Cerebellar cortex (tissue), 1 donor: Measurements from ENCODE around the gene IL16.
A peak's percentile ranks its signal among the peaks of the same experiment; 100 is the strongest.

ENCODE experiments used
- DNase-seq: peaks from one replicate; pipeline ENCODE4 v3.0.0-alpha.2; 2015; ENCODE audit warnings: low spot score

The IL16 gene

DNA sequence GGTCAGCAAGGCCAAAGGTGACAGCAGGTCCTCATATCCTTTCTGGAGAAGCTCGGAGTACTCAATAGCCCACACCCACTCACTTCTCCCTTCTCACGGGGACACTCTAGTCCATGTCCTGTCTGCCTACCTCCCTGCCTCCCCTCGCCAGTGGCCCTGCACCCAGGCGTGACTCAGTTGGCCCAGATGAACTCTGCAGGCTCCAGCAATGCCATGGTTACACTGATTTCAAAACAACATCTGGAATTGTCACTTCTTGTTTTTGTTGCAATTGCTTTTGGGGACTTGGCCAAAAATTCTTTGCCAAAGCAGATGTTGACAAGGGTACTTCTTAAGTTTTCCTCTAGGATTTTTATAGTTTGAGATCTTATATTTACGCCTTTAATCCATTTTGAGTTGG lies 13.0 kb downstream of the IL16 start:
- DNase-seq = no peak

DNA sequence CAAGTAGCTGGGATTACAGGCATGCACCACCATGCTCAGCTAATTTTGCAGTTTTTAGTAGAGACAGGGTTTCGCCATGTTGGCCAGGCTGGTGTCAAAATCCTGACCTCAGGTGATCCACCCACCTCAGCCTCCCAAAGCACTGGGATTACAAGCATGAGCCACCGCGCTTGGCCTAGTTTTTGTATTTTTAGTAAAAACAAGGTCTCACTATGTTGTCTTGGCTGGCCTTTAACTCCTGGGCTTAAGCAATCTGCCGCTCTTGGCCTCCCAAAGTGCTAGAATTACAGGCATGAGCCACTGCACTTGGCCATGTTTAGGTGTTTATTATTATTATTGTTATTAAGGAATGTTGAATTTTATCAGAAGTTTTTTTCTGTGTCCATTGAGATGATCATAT lies 14.7 kb downstream of the IL16 start:
- DNase-seq = peak; percentile 96

DNA sequence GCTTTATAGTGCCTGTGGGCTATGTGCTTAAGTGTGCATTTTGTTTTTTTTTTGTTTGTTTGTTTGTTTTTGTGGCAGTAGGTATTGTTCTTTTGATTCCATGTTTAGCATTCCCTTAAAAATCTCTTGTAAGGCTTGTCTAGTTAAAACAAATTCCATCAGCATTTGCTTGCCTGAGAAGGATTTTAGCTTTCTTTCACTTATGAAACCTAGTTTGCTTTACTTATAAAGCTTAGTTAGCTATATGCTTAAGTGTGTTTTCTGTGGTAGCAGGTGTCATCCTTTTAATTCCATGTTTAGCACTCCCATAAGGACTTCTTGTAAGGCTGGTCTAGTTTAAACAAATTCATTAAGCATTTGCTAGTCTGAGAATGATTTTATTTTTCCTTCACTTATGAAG lies 17.3 kb downstream of the IL16 start:
- no peak for DNase-seq

DNA sequence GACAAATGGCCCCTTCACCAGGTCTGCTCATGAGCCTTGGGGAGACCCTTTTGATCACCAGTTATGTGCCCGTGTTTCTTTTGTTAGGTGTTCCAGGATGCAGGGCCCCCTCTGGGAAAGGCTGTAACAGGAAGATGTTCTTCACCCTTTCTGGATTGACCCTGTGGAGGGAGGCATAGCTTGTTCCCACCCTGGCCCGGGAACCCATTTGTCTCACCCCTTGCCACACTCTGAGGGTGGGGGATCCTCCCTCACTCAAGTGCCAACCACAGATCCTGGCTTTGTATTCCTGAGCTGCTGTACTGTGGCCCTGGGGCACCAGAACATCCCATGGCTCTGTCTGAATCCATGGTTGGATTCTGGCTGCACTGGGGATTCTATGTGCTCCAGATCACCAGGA lies 18.9 kb downstream of the IL16 start:
- no peak for DNase-seq

DNA sequence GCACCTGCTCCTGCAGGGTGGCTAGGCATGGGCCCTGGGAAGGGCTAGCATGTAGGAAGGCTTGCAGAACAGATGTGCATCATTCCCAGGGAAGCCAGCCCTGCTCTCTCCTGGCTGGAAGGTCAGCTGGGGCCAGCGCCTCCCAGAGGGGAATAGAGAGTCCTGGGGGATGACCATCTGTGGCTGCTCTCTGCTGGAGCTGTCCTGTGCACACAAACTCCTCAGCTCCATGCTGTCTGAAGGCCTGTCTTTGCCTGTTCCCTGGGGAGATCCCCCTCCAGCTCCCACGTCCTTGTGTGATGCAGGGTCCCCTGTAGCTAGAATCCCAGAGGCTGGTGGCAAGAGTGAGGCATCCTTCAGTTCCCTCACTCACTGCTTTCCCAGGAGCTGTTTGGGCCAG lies 19.3 kb downstream of the IL16 start:
- no peak for DNase-seq

DNA sequence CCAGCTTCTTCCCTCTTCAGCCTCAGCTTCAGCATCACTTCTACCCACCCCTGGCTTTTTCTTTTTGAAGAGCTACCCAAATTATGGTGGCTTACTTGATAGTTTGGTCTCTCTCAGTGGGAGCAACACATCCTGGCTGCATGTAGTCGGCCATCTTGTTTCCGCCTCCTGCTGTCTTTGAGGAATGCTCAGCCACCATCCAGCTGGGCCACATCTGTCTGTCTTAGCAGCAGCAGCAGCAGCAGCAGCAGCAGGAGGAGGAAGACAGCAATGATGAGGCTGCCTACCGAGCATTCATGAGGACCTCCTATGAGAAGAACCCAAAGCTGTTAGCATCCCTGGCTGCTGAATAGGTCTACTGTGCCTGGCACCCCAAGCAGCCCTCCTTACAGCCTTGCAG lies 19.7 kb downstream of the IL16 start:
- DNase-seq = no peak

DNA sequence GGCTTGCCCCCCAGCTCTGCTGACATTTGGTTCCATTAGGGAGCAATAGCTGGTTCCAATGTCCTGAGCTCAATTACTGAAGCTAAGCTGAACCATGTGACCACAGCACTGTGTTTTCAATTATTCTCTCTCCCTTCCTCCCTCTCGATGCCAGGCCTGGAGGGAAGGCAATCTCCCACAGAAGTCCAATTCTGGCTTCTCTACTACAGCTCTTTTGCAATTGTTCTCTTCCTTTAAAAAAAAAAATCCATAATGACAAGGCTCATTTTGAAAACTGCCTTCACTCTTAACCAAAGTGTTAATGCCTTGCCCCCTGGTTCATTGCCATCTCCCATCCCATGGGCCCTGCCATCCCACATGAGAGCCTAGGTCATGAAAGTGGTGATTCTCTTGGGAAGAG lies 24.8 kb downstream of the IL16 start:
- peak; percentile 60 for DNase-seq

DNA sequence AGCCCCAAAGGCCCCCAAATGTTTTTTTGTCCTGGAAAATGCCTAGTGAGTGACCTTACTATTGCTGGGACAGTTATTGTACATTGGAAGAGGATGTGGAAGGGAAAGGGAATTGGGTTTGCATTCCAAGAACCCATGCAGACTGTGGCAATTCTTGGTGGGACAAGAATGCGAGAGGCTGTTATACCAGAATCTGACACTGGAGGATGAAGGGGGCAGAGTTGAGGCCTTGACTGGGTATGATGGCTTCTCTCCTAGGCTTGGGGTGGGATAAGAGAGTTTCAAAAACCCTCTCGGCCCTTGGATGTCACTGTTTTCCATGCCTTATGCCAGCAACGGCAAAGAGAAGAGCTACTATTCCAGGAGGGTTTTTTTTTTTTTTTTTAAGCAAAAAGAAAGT lies 25.3 kb downstream of the IL16 start:
- DNase-seq = no peak

DNA sequence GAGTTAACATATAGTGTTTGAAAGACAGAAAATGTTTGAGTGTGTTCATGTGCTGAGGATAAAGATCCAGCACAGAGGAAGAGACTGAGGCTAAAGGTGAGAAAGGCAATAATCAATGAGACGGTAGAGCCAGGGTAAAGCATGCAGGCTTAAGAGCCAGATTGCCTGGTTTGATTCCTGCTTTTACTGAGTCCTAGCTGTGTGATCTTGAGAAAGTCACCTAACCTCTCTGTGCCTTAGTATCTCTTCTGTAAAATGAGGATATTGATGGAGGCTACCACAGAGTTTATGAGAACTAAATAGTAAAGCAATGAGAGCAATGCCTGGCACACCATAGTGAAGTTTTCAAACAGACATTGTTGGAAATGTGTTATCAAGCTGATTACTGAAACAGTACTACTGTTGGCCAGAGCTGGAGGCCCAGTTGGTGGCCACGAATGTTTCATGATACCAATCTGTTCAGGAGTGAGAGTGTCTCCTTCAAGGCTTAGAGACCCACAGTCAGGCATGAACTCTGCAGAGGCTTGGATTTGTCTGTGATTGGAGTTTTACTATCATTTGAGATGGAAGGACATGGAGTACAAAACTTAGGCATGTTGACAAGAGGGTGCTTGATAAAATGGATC lies 26.8 kb downstream of the IL16 start:
- peak; percentile 69 for DNase-seq

DNA sequence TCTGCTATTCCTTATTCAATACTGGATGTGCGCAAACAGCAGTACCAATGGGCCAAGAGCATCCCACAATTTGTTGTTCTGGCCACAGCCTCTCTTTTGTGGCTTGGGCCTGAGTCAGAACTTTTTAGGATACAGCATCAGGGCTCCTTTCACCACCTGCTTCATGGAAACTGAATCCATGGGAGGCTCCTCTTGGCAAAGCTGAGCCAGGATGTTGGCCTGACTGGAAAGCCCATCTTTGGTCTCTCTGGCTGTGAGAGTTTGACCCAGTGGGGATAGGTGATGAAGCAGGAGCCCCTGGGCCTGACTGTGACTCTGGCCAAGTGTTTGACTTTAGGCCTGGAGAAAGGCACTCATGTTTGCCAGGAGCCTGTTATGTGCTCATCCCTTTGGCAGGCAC lies 27.6 kb downstream of the IL16 start:
- DNase-seq = peak; percentile 75

DNA sequence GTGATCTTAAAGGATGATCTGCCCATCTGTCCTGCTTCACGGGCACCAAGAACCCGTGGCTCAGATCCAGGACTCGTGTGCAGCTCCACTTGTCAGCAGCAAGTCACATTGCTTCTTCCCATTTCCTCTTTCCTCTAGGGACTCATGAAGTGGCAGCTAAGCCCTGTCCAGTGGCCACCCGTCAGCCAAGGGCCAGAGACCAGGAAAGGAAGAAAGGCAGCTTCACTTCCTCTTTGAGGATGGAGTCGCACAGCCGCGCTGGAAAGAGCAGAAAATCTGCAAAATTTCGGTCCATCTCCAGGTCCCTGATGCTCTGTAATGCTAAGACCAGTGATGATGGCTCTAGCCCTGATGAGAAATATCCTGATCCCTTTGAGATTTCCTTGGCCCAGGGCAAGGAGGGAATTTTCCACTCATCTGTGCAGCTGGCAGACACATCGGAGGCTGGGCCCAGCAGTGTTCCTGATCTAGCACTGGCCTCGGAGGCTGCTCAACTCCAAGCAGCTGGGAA lies 28.5 kb downstream of the IL16 start:
- DNase-seq = peak; percentile 85

DNA sequence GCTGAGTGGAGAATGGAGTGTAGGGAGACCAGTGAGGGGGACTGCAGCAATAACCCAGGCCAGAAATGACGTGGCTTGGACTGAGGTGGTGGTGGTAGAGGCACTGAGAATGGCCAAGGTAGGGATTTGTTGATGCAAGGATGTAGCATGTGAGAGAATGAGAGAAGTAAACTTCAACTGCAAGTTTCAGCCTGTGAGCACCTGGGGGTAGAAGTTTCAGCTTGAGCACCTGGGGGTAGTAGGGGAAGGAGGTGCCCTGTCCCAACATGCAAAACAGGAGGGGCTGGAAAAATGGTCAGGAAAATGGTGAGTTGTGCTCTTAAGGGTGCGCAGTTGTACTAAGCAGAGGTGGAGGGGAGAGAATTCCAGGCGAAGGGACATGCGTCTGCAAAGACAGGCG lies 31.0 kb downstream of the IL16 start:
- DNase-seq = no peak

DNA sequence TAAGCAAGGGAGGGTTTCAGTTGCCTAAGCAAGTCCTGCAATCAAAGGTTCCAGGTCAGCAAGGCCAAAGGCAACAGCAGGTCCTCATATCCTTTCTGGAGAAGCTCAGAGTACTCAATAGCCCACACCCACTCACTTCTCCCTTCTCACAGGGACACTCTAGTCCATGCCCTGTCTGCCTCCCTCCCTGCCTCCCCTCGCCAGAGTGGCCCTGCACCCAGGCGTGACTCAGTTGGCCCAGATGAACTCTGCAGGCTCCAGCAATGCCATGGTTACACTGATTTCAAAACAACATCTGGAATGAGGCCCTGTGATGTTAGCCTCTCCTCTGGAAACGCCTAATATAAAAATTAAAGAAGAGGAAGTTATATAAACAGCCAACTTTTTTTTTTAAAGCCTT lies 32.9 kb downstream of the IL16 start:
- DNase-seq = no peak

DNA sequence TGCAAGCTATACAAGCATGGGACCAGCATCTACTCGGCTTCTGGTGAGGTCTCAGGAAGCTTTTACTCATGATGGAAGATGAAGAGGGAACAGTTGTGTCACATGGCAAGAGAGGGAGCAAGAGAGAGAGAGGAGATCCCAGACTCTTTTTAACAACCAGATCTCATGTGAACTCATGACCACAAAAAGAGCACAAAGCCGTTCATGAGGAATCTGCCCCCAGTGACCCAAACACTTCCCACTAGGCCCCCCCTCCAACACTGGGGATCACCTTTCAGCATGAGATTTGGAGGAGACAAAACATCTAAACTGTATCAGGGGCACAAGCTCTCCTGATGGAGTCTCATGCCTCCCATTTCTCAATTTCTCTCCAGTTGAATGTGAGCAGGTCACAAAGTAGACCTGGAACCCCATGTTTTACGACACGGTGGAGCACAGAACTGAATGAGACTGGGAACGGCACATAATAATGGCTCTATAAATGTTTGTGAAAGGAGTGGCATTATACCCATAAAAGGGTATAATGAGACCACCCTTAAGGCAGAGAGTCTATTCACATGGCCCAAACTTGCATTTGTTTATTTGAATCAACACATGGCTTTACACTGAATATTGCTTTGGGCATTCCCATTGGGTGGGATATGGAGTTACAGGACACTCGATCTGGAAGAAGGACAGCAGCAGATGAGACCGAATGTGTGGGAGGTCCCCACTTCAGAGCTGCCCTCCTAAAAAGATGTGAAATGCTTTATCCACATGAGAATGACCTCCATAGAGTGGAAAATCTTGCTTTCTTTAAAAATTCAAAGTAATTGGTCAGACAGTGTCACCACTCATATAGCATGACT lies 38.8 kb downstream of the IL16 start:
- DNase-seq = no peak

DNA sequence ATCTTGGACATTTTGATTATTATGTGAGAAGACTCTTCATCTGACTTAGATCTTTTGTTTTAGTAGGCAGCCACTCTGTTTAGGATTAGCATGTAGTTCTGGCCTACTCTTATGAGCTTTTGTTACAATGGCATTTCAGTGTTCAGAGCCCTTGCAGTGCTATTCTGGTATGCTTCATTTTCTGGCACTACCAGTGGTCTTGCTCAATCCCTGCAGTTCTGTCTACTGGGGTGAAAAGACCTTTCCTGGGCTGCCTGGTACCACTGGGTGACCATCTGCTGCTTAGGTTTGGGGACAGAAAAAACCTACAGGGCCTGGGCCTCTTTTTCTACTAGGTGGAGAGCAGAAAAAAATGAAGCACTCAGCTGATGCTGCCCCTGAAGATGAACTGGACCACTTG lies 42.5 kb downstream of the IL16 start:
- DNase-seq = peak; percentile 85

DNA sequence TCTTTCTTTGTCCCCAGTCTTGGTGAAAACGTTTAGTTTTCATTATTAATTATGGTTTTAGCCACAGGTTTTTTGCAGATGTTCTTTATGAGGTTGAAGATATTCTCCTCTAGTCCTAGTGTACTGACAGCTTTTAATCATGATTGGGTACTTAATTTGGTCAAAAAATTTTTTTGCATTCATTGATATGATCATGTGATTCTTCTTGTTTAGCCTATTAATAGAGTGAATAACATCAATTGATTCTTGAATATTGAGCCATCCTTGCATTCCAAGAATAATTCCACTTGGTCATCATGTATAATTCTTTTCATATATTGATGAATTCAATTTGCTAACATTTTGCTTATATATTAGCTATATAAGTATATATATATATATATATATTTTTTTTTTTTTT lies 46.1 kb downstream of the IL16 start:
- no peak for DNase-seq

DNA sequence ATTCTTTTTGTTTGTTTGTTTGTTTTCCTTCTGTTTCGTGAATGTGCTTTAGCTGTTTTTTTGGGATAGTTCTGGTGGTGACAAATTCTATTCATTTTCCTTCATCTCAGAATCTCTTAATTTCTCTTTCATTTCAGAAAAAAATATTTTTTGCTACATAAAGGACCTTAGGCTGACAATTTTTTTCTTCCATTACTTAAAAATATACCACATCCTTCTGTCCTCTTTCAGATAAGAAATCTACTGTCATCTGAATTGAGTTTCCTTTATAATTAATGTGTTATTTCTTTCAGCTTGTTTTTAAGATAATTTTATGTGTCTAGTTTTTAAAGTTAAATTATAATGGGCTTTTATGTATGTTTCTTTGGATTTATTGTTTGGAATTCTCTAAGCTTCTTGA lies 47.6 kb downstream of the IL16 start:
- no peak for DNase-seq

DNA sequence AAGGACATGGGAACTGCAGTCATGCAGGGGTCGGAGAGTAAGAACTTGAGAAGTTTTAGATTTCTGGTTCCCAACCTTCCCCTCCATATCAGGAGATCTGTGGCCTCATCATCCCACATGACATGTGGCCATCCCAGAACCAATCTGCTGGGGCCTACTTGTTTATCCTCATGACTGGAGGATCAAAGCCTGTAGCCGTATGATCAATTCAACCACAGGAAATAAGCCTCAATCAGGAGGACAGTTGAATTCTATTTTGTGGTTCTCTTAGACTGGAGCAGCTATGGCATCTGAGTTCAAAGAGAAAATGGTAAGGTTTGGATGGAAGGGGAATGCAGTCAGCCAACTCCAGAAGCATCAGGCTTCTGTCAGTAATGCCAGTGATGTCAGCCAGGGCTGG lies 57.2 kb downstream of the IL16 start:
- no peak for DNase-seq

DNA sequence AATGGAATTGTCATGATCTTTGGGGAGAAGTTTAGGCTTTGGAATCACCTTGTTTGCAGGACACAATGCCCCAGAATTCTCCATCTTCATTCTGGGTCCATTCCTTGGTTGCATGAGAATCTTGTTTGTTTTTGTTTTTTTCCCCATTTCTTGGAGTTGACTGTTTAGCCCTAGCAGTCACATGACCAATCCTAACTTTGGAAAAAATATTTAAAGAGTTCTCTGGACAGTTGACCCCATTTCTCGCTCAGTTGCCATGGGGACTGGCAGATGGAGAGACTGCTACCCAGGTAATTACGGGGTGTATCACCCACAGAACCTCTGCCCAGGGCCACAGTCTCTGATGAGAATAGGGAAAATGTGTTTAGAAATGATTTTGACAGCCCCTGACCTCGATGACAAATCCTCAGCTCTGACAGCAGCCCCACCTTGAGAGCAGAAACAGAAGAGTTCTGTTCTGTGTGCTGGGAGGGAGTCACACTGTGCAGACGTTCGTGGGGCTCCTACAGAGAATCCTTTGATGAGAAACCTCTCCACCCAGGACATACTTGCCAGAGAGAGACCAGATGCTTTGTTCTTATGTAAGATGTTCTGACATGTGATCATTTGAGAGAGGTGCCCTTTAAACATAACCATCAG lies 57.7 kb downstream of the IL16 start:
- peak; percentile 44 for DNase-seq

DNA sequence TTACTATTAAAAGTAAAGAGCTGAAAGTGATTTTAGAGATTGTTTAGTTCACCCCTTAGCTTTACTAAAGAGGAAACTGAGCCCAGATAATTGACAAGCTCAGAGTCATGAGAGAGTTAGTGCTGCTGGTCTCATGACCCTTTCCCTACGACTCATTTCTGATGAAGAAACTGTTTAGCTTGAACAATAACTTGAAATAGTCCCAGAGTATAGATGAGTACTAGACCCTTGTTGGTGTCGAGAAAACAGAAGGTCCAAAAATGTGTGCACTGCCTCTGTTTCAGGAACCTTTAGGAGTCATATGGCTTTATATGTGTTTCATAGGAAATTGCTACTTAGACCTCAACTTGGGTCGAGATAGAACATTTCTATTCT lies 58.2 kb downstream of the IL16 start:
- DNase-seq = no peak

DNA sequence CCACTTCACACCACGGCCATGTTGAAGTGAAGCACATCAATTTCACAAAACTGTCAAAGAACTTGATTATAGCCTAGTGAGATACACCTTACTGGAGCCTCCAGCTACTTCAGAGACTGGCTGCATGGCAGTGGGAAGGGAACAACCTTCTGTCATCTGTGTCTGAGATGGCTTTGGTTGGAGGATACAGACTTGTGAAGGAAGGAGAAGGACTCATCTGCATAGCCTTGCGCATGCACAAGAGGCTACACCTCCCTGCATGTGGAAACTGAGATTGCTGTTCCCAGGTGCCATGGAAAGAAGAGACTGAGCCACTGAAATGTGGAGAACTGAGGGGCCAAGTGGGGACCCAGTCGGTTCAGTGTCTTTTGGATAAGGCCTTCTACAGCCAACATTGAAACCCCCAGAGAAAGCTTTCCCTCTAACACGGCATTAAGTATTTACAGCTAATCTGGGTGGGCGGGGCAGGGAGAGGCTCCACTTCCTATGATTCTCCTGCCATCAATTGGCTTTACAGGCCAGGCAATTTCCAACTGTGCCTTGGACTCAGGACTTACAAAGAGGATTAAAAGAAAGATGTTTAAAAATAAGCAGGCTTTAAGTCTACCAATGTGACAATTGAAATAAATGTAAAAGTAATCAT lies 58.8 kb downstream of the IL16 start:
- no peak for DNase-seq

DNA sequence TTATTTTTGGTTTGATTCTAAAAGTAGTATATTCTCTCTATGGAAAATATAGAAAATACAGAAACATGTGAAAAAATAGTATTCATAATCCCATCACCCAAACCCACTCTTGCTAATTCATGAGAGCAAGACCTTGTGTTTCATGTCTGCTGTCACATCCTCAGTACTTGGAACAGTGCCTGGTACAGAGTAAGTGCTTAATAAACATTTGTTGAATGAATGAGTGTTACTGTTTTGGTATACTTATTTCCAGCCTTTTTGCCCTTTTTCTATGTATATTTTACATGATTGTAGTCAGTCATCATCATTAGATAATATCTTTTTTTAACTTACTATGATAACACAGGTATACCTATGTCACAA lies 59.3 kb downstream of the IL16 start:
- no peak for DNase-seq

DNA sequence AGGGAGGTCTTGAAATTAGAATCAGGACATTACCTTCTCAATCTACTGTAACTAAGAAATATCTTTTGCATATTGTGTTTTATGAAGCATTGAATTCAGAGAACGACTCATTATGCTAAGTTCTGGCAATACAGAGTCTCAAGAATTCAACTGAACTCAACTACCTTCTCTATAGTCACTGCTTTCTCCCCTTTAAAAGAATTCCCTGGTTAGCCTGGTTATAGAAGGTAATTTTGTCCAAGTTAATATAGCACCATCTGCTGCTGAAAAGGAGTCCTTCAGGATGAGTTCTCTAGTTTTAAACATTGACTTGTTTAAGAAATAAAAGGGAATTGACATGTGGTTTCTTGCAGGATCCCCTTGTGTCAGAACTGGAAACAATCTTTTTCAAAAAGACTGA lies 60.2 kb downstream of the IL16 start:
- peak; percentile 70 for DNase-seq
